Measurements from ENCODE around the gene ARAP3. TPM values are rescaled to one million over a fixed set of nuclear protein-coding genes. Genes with fewer than 3 reads are reported as not detected.

Gene ARAP3
- total and polyA plus RNA-seq, 2 donors (not counting 3 experiments of a cell fraction or from before 2014, with no cell fraction given) = 60.6 to 136 TPM

DNA sequence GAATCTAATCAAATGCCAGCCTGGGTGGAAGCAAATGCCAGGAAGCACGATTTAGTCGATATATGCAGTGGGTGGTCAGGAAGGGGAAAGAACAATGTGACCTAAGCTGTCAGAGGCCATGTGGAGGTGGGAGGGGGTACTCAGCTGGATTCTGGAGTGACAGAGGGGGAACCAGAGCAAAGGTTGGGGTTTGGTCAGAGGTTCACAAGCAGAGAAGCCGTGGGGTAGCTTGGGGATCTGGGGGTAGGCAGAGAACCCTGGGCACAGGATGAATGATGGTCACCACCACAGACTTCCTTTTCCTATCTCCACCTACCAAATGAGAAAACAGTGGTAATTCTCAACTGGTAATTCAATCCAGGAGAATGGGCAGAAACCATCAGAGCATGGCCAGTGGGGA, 24.1 kb upstream of the ARAP3 start:
- no TSS peak for BruUV-seq (replicated peaks)
- DNase-seq (ENCODE audit: low read depth, low spot score) (no peak), FAIRE-seq (no peak)
- H2AFZ ChIP-seq (ENCODE audit: low read depth, low read length) = no peak overlapping the region
- no peaks in the 10 kb centered on the region for H3K9me1 ChIP-seq (replicated peaks; ENCODE audit: control insufficient read depth, extremely low read depth, insufficient read depth, low read length)
- no peaks in the 10 kb centered on the region for H3K36me3 ChIP-seq (ENCODE audit: control insufficient read depth in 2 of 2, extremely low read depth in 1 of 2, insufficient read depth in 2 of 2, low read length in 2 of 2)
- ChIA-PET POLR2A (no interaction called here), CTCF (interaction anchor here (3.9 kb wide), 1 partner anchor 172 kb away, joined by 12 read pairs; the partner anchor contains the start of gene PCDH1)
- peaks cover 22 to 27% of the 10 kb centered on the region in 2 experiments for H3K27me3 ChIP-seq (ENCODE audit: control insufficient read depth in 2 of 2, insufficient read depth in 2 of 2, low read length in 2 of 2)
- no peak overlapping the region for H3K27ac ChIP-seq (ENCODE audit: insufficient read depth, low read depth, low read length)
- no peaks in the 10 kb centered on the region for H3K9me3 ChIP-seq (replicated peaks; ENCODE audit: control insufficient read depth, insufficient read depth, low read length)
- TF ChIP-seq EZH2 (IDR thresholded peaks at IDR 0.05; ENCODE audit: borderline replicate concordance, low read depth, low read length, severe bottlenecking) = no peak
- TF ChIP-seq, protein P1, sequence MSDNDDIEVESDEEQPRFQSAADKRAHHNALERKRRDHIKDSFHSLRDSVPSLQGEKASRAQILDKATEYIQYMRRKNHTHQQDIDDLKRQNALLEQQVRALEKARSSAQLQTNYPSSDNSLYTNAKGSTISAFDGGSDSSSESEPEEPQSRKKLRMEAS (IDR thresholded peaks at IDR 0.05; ENCODE audit: insufficient read depth, insufficient read length) = no peak
- no peak for TF ChIP-seq MYC (IDR thresholded peaks at IDR 0.05; ENCODE audit: low read depth, low read length)
- no peak for TF ChIP-seq POLR2AphosphoS5 (IDR thresholded peaks at IDR 0.05; ENCODE audit: insufficient read depth, low read depth, low read length)
- no peak for TF ChIP-seq POLR2A (IDR thresholded peaks at IDR 0.05; ENCODE audit: low read depth, low read length)
- TF ChIP-seq, protein P2, sequence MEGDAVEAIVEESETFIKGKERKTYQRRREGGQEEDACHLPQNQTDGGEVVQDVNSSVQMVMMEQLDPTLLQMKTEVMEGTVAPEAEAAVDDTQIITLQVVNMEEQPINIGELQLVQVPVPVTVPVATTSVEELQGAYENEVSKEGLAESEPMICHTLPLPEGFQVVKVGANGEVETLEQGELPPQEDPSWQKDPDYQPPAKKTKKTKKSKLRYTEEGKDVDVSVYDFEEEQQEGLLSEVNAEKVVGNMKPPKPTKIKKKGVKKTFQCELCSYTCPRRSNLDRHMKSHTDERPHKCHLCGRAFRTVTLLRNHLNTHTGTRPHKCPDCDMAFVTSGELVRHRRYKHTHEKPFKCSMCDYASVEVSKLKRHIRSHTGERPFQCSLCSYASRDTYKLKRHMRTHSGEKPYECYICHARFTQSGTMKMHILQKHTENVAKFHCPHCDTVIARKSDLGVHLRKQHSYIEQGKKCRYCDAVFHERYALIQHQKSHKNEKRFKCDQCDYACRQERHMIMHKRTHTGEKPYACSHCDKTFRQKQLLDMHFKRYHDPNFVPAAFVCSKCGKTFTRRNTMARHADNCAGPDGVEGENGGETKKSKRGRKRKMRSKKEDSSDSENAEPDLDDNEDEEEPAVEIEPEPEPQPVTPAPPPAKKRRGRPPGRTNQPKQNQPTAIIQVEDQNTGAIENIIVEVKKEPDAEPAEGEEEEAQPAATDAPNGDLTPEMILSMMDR (IDR thresholded peaks at IDR 0.05; ENCODE audit: extremely low read depth in 1 of 2, insufficient read depth in 1 of 2, low read depth in 1 of 2, low read length in 2 of 2) = no peak
- TF ChIP-seq GATA2 (IDR thresholded peaks at IDR 0.05; ENCODE audit: insufficient read depth, insufficient read length, low read depth, low read length) = no peak
- no peak for TF ChIP-seq JUN (IDR thresholded peaks at IDR 0.05; ENCODE audit: borderline replicate concordance, insufficient read depth, insufficient read length, low read depth)
- TF ChIP-seq FOS (IDR thresholded peaks at IDR 0.05; ENCODE audit: borderline replicate concordance, insufficient read depth, low read length) = no peak
- H3K79me2 ChIP-seq (ENCODE audit: control insufficient read depth, insufficient read depth, low read length) = no peaks in the 10 kb centered on the region
- H3K9ac ChIP-seq (replicated peaks; ENCODE audit: extremely low read depth, insufficient read depth, low read length) = no peak overlapping the region
- intact Hi-C loops (cut with micrococcal nuclease) = no loop called here
- H3K4me3 ChIP-seq (replicated peaks in 1 of 3; ENCODE audit: insufficient read depth in 1 of 3, low read depth in 1 of 3, low read length in 3 of 3) = no peak overlapping the region
- dilution Hi-C loops (cut with MboI; ENCODE audit: extremely low pct_ligation_motif_present, low sequenced_read_pairs) = no loop called here
- no peaks in the 10 kb centered on the region for H4K20me1 ChIP-seq (replicated peaks; ENCODE audit: control insufficient read depth, extremely low read depth, insufficient read depth, low read length)
- H3K4me1 ChIP-seq (ENCODE audit: control insufficient read depth, extremely low read depth, insufficient read depth, low read length) = peaks cover 5% of the 10 kb centered on the region
- no peak overlapping the region for H3K4me2 ChIP-seq (ENCODE audit: insufficient read depth, low read length)

Measured in endothelial cell of umbilical vein (primary cell).